Measurements from ENCODE around the gene CASK. TPM values are rescaled to one million over a fixed set of nuclear protein-coding genes. Genes with fewer than 3 reads are reported as not detected.

Gene CASK
- total and polyA plus RNA-seq, 2 of the 13 experiments (the other 11 are each of a cell fraction or from before 2014, with no cell fraction given) = 14.5 to 16.0 TPM

- Histone ChIP-seq H2AFZ (ENCODE audit: low read length) (no peak overlapping the region), H3K9me3 (ENCODE audit: low read length) (no peaks in the 10 kb centered on the region), H3K79me2 (ENCODE audit: insufficient read depth, low read length) (no peaks in the 10 kb centered on the region), H3K27me3 (ENCODE audit: control insufficient read depth in 1 of 2, insufficient read depth in 2 of 2, low read length in 2 of 2) (no peaks in the 10 kb centered on the region), H3K4me1 (ENCODE audit: insufficient read depth, low read length) (no peaks in the 10 kb centered on the region), H3K36me3 (replicated peaks in 1 of 2; ENCODE audit: control insufficient read depth in 1 of 2, insufficient read depth in 2 of 2, low read length in 2 of 2) (no peaks in the 10 kb centered on the region), H3K4me3 (replicated peaks in 1 of 3; ENCODE audit: insufficient read depth in 1 of 3, low read depth in 2 of 3, low read length in 3 of 3) (no peak overlapping the region), H3K4me2 (ENCODE audit: low read depth, low read length) (no peak overlapping the region), H3K27ac (ENCODE audit: extremely low read length, insufficient read depth, low read length) (no peak overlapping the region), H3K9ac (ENCODE audit: insufficient read depth, low read depth, low read length) (no peak overlapping the region), H4K20me1 (ENCODE audit: insufficient read depth, low read length) (no peaks in the 10 kb centered on the region)
- DNase-seq (ENCODE audit: low spot score) (no peak), FAIRE-seq (no peak), ATAC-seq (no peak)
- no TSS peak for BruUV-seq (replicated peaks)
- ChIA-PET POLR2A (no interaction called here), CTCF (ENCODE audit: low intra/inter-chr PET ratio, low total read pairs) (no interaction called here)
- 100% methylated on average over 1 of the region's 3 CpGs for WGBS (ENCODE audit: low lambda C conversion rate)
- intact Hi-C loops (cut with micrococcal nuclease; ENCODE audit: unreplicated experiment) = no loop called here
- in situ Hi-C loops (cut with HindIII; ENCODE audit: extremely low pct_ligation_motif_present, low pct_unique_long_range_greater_than_20kb) = no loop called here
- TF ChIP-seq ZNF670 (CRISPR knock-in tag; IDR thresholded peaks at IDR 0.05; ENCODE audit: borderline replicate concordance) (no peak), TMF1 (CRISPR knock-in tag; IDR thresholded peaks at IDR 0.05; ENCODE audit: low read depth) (no peak), TFE3 (CRISPR knock-in tag; IDR thresholded peaks at IDR 0.05) (no peak), SNAPC2 (CRISPR knock-in tag; IDR thresholded peaks at IDR 0.05) (no peak), AKAP8 (CRISPR knock-in tag; IDR thresholded peaks at IDR 0.05) (no peak), ZNF776 (CRISPR knock-in tag; IDR thresholded peaks at IDR 0.05) (no peak), ZNF501 (CRISPR knock-in tag; IDR thresholded peaks at IDR 0.05) (no peak), EZH2 (conservative IDR thresholded peaks at IDR 0.05; ENCODE audit: low read depth, low read length) (no peak), MAZ (IDR thresholded peaks at IDR 0.05; ENCODE audit: borderline replicate concordance, low read depth, low read length) (no peak), MAZ (CRISPR knock-in tag; IDR thresholded peaks at IDR 0.05; ENCODE audit: low read depth) (no peak), ZNF788 (CRISPR knock-in tag; IDR thresholded peaks at IDR 0.05; ENCODE audit: borderline replicate concordance) (no peak), TRIM24 (CRISPR knock-in tag; IDR thresholded peaks at IDR 0.05) (no peak), SP5 (CRISPR knock-in tag; IDR thresholded peaks at IDR 0.05; ENCODE audit: borderline replicate concordance, low read depth) (no peak), NFKBIZ (CRISPR knock-in tag; IDR thresholded peaks at IDR 0.05) (no peak), YEATS2 (CRISPR knock-in tag; IDR thresholded peaks at IDR 0.05; ENCODE audit: borderline replicate concordance) (no peak), ZNF510 (CRISPR knock-in tag; IDR thresholded peaks at IDR 0.05; ENCODE audit: low read depth) (no peak)
- TF ChIP-seq, protein P1, sequence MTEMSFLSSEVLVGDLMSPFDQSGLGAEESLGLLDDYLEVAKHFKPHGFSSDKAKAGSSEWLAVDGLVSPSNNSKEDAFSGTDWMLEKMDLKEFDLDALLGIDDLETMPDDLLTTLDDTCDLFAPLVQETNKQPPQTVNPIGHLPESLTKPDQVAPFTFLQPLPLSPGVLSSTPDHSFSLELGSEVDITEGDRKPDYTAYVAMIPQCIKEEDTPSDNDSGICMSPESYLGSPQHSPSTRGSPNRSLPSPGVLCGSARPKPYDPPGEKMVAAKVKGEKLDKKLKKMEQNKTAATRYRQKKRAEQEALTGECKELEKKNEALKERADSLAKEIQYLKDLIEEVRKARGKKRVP (CRISPR knock-in tag; IDR thresholded peaks at IDR 0.05) = no peak
Observed at GRCh38 chrX:41720125-41720779, 203.1 kb downstream of the CASK start.

Data from HepG2 (cell line).